ENCODE results near the gene TBP.

Gene TBP

GRCh38 chr6:170535004-170535403 is 19.2 kb upstream of the TBP start:
- no peak for ATAC-seq
- TF ChIP-seq CSDC2 (CRISPR knock-in tag; IDR thresholded peaks at IDR 0.05) (no peak), ZC3H10 (CRISPR knock-in tag; IDR thresholded peaks at IDR 0.05) (no peak), ZNF70 (CRISPR knock-in tag; IDR thresholded peaks at IDR 0.05) (no peak), ZNF565 (CRISPR knock-in tag; conservative IDR thresholded peaks at IDR 0.05; ENCODE audit: low read depth) (no peak), ESRRG (CRISPR knock-in tag; IDR thresholded peaks at IDR 0.05) (no peak), POU6F1 (CRISPR knock-in tag; IDR thresholded peaks at IDR 0.05; ENCODE audit: borderline replicate concordance, low read depth) (no peak), PPARA (CRISPR knock-in tag; IDR thresholded peaks at IDR 0.05; ENCODE audit: borderline replicate concordance) (no peak), GLIS3 (CRISPR knock-in tag; IDR thresholded peaks at IDR 0.05) (no peak), RARB (CRISPR knock-in tag; IDR thresholded peaks at IDR 0.05) (no peak)

GRCh38 chr6:170536671-170537070 is 17.5 kb upstream of the TBP start:
- ATAC-seq, result no peak
- TF ChIP-seq BACH2 (CRISPR knock-in tag; IDR thresholded peaks at IDR 0.05; ENCODE audit: borderline replicate concordance), result no peak
- TF ChIP-seq RARB (CRISPR knock-in tag; IDR thresholded peaks at IDR 0.05), result no peak
- TF ChIP-seq GLIS3 (CRISPR knock-in tag; IDR thresholded peaks at IDR 0.05), result no peak

- ATAC-seq, result no peak
- no peak for TF ChIP-seq OSR1 (CRISPR knock-in tag; IDR thresholded peaks at IDR 0.05)
- TF ChIP-seq ZNF70 (CRISPR knock-in tag; IDR thresholded peaks at IDR 0.05), result no peak
Measured at GRCh38 chr6:170537329-170537728, 16.8 kb upstream of the TBP start.

- no peak for ATAC-seq
- TF ChIP-seq PPARA (CRISPR knock-in tag; IDR thresholded peaks at IDR 0.05; ENCODE audit: borderline replicate concordance), result no peak
- TF ChIP-seq OSR1 (CRISPR knock-in tag; IDR thresholded peaks at IDR 0.05), result no peak
- no peak for TF ChIP-seq ZNF565 (CRISPR knock-in tag; conservative IDR thresholded peaks at IDR 0.05; ENCODE audit: low read depth)
- TF ChIP-seq CSDC2 (CRISPR knock-in tag; IDR thresholded peaks at IDR 0.05), result no peak
- no peak for TF ChIP-seq ZFP30 (CRISPR knock-in tag; IDR thresholded peaks at IDR 0.05)
- TF ChIP-seq SNAI2 (CRISPR knock-in tag; IDR thresholded peaks at IDR 0.05), result no peak
- no peak for TF ChIP-seq GLIS3 (CRISPR knock-in tag; IDR thresholded peaks at IDR 0.05)
- no peak for TF ChIP-seq BACH2 (CRISPR knock-in tag; IDR thresholded peaks at IDR 0.05; ENCODE audit: borderline replicate concordance)
- no peak for TF ChIP-seq PATZ1 (CRISPR knock-in tag; IDR thresholded peaks at IDR 0.05; ENCODE audit: borderline replicate concordance)
- TF ChIP-seq POU6F1 (CRISPR knock-in tag; IDR thresholded peaks at IDR 0.05; ENCODE audit: borderline replicate concordance, low read depth), result no peak
- TF ChIP-seq TCF4 (CRISPR knock-in tag; IDR thresholded peaks at IDR 0.05; ENCODE audit: borderline replicate concordance), result no peak
Measured at GRCh38 chr6:170542031-170542719, 12.0 kb upstream of the TBP start.

- TF ChIP-seq ZNF565 (CRISPR knock-in tag; conservative IDR thresholded peaks at IDR 0.05; ENCODE audit: low read depth) (no peak), CSRNP3 (CRISPR knock-in tag; IDR thresholded peaks at IDR 0.05) (no peak), ZFP3 (CRISPR knock-in tag; IDR thresholded peaks at IDR 0.05) (no peak), TSHZ2 (CRISPR knock-in tag; IDR thresholded peaks at IDR 0.05) (no peak), CSDC2 (CRISPR knock-in tag; IDR thresholded peaks at IDR 0.05) (no peak), ARNTL (CRISPR knock-in tag; IDR thresholded peaks at IDR 0.05; ENCODE audit: borderline replicate concordance, low read depth) (no peak)
- ATAC-seq, result no peak
Measured at GRCh38 chr6:170545405-170545804, 8.8 kb upstream of the TBP start.

Data from SK-N-SH treated with all-trans-retinoic acid at 6 μM for 48 hours (cell line).